ENCODE data around the gene RAD51AP1.

The RAD51AP1 gene

GRCh38 chr12:4540170-4540569 lies 1.5 kb downstream of the RAD51AP1 start:
- peak; percentile 8 for DNase-seq
- in situ Hi-C loops (cut with MboI; ENCODE audit: low pct_unique_long_range_greater_than_20kb, low sequenced_read_pairs), result no loop called here

- peak; percentile 61 for DNase-seq
Observed at GRCh38 chr12:4540638-4541037, 1.9 kb downstream of the RAD51AP1 start.

GRCh38 chr12:4545195-4545594 lies 6.5 kb downstream of the RAD51AP1 start:
- no peak for DNase-seq
- in situ Hi-C loops (cut with MboI; ENCODE audit: low pct_unique_long_range_greater_than_20kb, low sequenced_read_pairs), result no loop called here

More at GRCh38 chr12:4540638-4541037, 1.9 kb downstream of the RAD51AP1 start:
- in situ Hi-C loops (cut with MboI; ENCODE audit: low pct_unique_long_range_greater_than_20kb, low sequenced_read_pairs), result no loop called here

GRCh38 chr12:4552191-4552590 lies 13.5 kb downstream of the RAD51AP1 start:
- DNase-seq, result no peak
- in situ Hi-C loops (cut with MboI; ENCODE audit: low pct_unique_long_range_greater_than_20kb, low sequenced_read_pairs), result no loop called here

GRCh38 chr12:4553943-4554342 lies 15.3 kb downstream of the RAD51AP1 start:
- in situ Hi-C loops (cut with MboI; ENCODE audit: low pct_unique_long_range_greater_than_20kb, low sequenced_read_pairs), result no loop called here
- DNase-seq, result no peak

GRCh38 chr12:4555804-4556203 lies 17.1 kb downstream of the RAD51AP1 start:
- no peak for DNase-seq
- in situ Hi-C loops (cut with MboI; ENCODE audit: low pct_unique_long_range_greater_than_20kb, low sequenced_read_pairs), result no loop called here

- in situ Hi-C loops (cut with MboI; ENCODE audit: low pct_unique_long_range_greater_than_20kb, low sequenced_read_pairs), result no loop called here
- DNase-seq, result no peak
Observed at GRCh38 chr12:4556735-4557530, 18.2 kb downstream of the RAD51AP1 start.

GRCh38 chr12:4557586-4557985 lies 18.9 kb downstream of the RAD51AP1 start:
- no peak for DNase-seq

GRCh38 chr12:4558171-4558570 lies 19.5 kb downstream of the RAD51AP1 start:
- in situ Hi-C loops (cut with MboI; ENCODE audit: low pct_unique_long_range_greater_than_20kb, low sequenced_read_pairs), result no loop called here
- no peak for DNase-seq

More at GRCh38 chr12:4557586-4557985, 18.9 kb downstream of the RAD51AP1 start:
- in situ Hi-C loops (cut with MboI; ENCODE audit: low pct_unique_long_range_greater_than_20kb, low sequenced_read_pairs), result no loop called here

- in situ Hi-C loops (cut with MboI; ENCODE audit: low pct_unique_long_range_greater_than_20kb, low sequenced_read_pairs), result no loop called here
- no peak for DNase-seq
Observed at GRCh38 chr12:4562034-4562657, 23.5 kb downstream of the RAD51AP1 start, which contains the start of gene DYRK4. DYRK4 (plus strand) TSS chr12:4562208; CDS start chr12:4562246, 38 bp downstream.

GRCh38 chr12:4563336-4563735 lies 24.6 kb downstream of the RAD51AP1 start:
- in situ Hi-C loops (cut with MboI; ENCODE audit: low pct_unique_long_range_greater_than_20kb, low sequenced_read_pairs), result no loop called here
- DNase-seq, result no peak

- in situ Hi-C loops (cut with MboI; ENCODE audit: low pct_unique_long_range_greater_than_20kb, low sequenced_read_pairs), result no loop called here
Observed at GRCh38 chr12:4564818-4565217, 26.1 kb downstream of the RAD51AP1 start.

GRCh38 chr12:4566474-4566873 lies 27.8 kb downstream of the RAD51AP1 start:
- no peak for DNase-seq
- in situ Hi-C loops (cut with MboI; ENCODE audit: low pct_unique_long_range_greater_than_20kb, low sequenced_read_pairs), result no loop called here

More at GRCh38 chr12:4564818-4565217, 26.1 kb downstream of the RAD51AP1 start:
- DNase-seq, result no peak

- peak; percentile 78 for DNase-seq
- in situ Hi-C loops (cut with MboI; ENCODE audit: low pct_unique_long_range_greater_than_20kb, low sequenced_read_pairs), result no loop called here
Observed at GRCh38 chr12:4567073-4567881, 28.6 kb downstream of the RAD51AP1 start.

GRCh38 chr12:4569261-4569660 lies 30.6 kb downstream of the RAD51AP1 start:
- in situ Hi-C loops (cut with MboI; ENCODE audit: low pct_unique_long_range_greater_than_20kb, low sequenced_read_pairs), result no loop called here
- DNase-seq, result no peak

GRCh38 chr12:4572680-4573079 lies 34.0 kb downstream of the RAD51AP1 start:
- no peak for DNase-seq
- in situ Hi-C loops (cut with MboI; ENCODE audit: low pct_unique_long_range_greater_than_20kb, low sequenced_read_pairs), result no loop called here

GRCh38 chr12:4579305-4580102 lies 40.8 kb downstream of the RAD51AP1 start:
- in situ Hi-C loops (cut with MboI; ENCODE audit: low pct_unique_long_range_greater_than_20kb, low sequenced_read_pairs), result no loop called here
- peak; percentile 58 for DNase-seq

GRCh38 chr12:4580281-4580688 lies 41.6 kb downstream of the RAD51AP1 start:
- in situ Hi-C loops (cut with MboI; ENCODE audit: low pct_unique_long_range_greater_than_20kb, low sequenced_read_pairs), result no loop called here
- DNase-seq, result no peak

- DNase-seq, result no peak
- in situ Hi-C loops (cut with MboI; ENCODE audit: low pct_unique_long_range_greater_than_20kb, low sequenced_read_pairs), result no loop called here
Observed at GRCh38 chr12:4584281-4584680, 45.6 kb downstream of the RAD51AP1 start.

All from KBM-7 (cell line).